Tibial nerve (tissue), 4 donors: ENCODE data around the gene AP2A1.

ENCODE experiments used
- CTCF ChIP-seq, 5 experiments: fragments of 200-600 bp in 3 of 5; fragments of 450-650 bp in 2 of 5; sonication (generic) in 3 of 5; IDR thresholded peaks; one replicate each; pipeline ENCODE4 v1.5.1; 2016 to 2019; ENCODE audit warnings: antibody characterized with exemption in 5 of 5, mild to moderate bottlenecking in 3 of 5, moderate library complexity in 2 of 5
- EP300 ChIP-seq, 2 donors: sonication (generic); formaldehyde crosslinking; IDR thresholded peaks; one replicate each; pipeline ENCODE4 v1.6.1; 2017; ENCODE audit warnings: antibody characterized with exemption in 2 of 2, mild to moderate bottlenecking in 1 of 2
- POLR2A ChIP-seq, 2 donors: fragments of 450-650 bp; IDR thresholded peaks; one replicate each; pipeline ENCODE4 v1.6.1; 2017; ENCODE audit warnings: antibody characterized with exemption in 2 of 2, mild to moderate bottlenecking in 2 of 2, moderate library complexity in 2 of 2

- TF ChIP-seq POLR2A (IDR thresholded peaks at IDR 0.05): no peak
- TF ChIP-seq CTCF (IDR thresholded peaks at IDR 0.05): no peak
- TF ChIP-seq EP300 (IDR thresholded peaks at IDR 0.05): no peak
These were observed 3.7 kb downstream of the AP2A1 start for GRCh38 chr19:49770529-49770928.
